Subcutaneous abdominal adipose tissue (tissue), 5 donors: Measurements from ENCODE around the gene REEP2.
A peak's percentile ranks its signal among the peaks of the same experiment; 100 is the strongest.
"Not testable (repeated sequence)": the region's sequence is repeated elsewhere in the genome, so short reads cannot be mapped to it uniquely, and the experiment has no call there.

Experiments used
- H3K27ac ChIP-seq: one replicate; pipeline ENCODE4 v1.7.0; 2013; ENCODE audit warnings: low read depth, mild to moderate bottlenecking, inconsistent platforms, low read length, moderate library complexity
- H3K27me3 ChIP-seq, 5 donors: one replicate each; pipeline ENCODE4 v1.7.0; 2013; ENCODE audit warnings: low read length in 5 of 5, inconsistent platforms in 1 of 5; ENCODE audit not compliant: control insufficient read depth in 5 of 5, insufficient read depth in 4 of 5
- H3K36me3 ChIP-seq, 5 donors: one replicate each; pipeline ENCODE4 v1.7.0; 2013; ENCODE audit warnings: low read length in 5 of 5; ENCODE audit not compliant: control insufficient read depth in 5 of 5, insufficient read depth in 5 of 5
- H3K4me1 ChIP-seq, 5 donors: one replicate each; pipeline ENCODE4 v1.7.0; 2013; ENCODE audit warnings: low read length in 5 of 5, mild to moderate bottlenecking in 3 of 5, moderate library complexity in 1 of 5; ENCODE audit not compliant: control insufficient read depth in 5 of 5, insufficient read depth in 5 of 5
- H3K4me3 ChIP-seq, 5 donors: one replicate each; pipeline ENCODE4 v1.7.0; 2013; ENCODE audit warnings: low read length in 5 of 5, low read depth in 1 of 5
- H3K9ac ChIP-seq, 5 donors: one replicate each; pipeline ENCODE4 v1.7.0; 2013; ENCODE audit warnings: low read length in 5 of 5, mild to moderate bottlenecking in 4 of 5, moderate library complexity in 3 of 5
- H3K9me3 ChIP-seq, 5 donors: one replicate each; pipeline ENCODE4 v1.7.0; 2013; ENCODE audit warnings: low read length in 5 of 5; ENCODE audit not compliant: control insufficient read depth in 5 of 5
- donor health status: healthy.
- donor health status: healthy.
- donor health status: healthy.
- donor health status: healthy.
- donor health status: healthy.

REEP2 gene, protein sequence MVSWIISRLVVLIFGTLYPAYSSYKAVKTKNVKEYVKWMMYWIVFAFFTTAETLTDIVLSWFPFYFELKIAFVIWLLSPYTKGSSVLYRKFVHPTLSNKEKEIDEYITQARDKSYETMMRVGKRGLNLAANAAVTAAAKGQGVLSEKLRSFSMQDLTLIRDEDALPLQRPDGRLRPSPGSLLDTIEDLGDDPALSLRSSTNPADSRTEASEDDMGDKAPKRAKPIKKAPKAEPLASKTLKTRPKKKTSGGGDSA

DNA sequence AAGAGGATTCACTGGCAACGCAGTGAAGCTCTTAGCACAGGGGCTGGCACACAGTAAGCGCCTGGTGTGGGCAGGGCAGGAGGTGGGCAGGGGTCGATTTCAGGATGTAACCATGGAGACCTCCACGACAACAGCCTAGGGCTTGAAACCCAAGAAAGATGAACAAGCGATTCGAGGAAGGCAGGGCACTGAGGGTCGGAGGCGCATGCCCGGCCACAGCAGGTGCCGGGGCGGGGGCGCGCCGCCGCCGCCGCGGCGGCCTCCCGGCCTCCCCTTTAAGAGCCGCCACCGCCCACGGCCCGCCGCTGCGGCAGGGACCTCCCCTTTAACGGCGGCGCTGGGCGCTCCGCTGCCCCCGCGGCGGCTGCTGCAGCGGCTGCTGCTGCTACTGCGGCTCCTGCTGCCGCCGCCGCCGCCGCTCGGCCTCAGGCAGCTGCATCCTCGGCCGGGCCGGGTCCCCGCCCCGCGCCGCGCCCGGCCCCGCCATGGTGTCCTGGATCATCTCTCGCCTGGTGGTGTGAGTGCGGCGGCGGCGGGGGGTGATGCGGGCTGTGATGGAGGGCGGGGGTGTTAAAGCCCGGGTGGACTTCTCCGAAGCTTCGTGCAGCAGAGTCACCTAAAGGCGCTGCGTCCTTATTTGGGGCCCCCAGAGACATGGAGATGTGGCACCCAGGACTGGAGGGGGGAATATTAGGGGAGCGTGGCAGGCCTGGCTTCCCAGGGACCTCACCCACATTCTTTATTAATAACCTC, at the start of gene REEP2:
REEP2 (plus strand) TSS at position 334 of the 753 bp plus-strand sequence; CDS start at position 486, 152 bp downstream.
- no peak within 1 kb of the TSS for H3K27ac ChIP-seq
- H3K4me3 ChIP-seq, result peak within 1 kb of the TSS; percentile 53 to 67 (median 60)

DNA sequence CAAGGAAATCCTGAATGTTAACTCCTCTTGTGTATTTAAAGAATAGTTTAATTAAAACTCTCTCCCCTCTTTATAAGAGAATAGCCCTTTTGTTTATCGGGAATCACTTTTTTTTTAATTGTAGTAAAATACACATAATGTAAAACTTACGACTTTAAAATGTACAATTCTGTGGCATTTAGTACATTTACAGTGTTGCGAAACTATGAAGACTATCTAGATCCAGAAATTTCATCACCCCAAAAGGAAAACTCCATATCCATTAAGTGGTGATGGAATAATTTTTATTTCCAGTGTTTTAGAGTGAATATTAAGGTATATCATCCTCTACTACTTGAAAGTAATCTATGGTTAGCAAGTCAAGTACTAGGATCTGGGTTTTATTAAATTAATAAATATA, 49.5 kb upstream of the REEP2 start:
- Histone ChIP-seq H3K4me3 (no peak overlapping the region), H3K27ac (no peak overlapping the region), H3K9ac (no peak overlapping the region), H3K4me1 (peaks cover 0 to 13% (median 4%) of the 10 kb centered on the region in 5 donors), H3K27me3 (no peaks in the 10 kb centered on the region), H3K9me3 (no peaks in the 10 kb centered on the region), H3K36me3 (peaks cover 33 to 79% (median 55%) of the 10 kb centered on the region in 5 donors)

More for the DNA sequence above, at the start of gene REEP2:
- Histone ChIP-seq H3K4me1 (peaks cover 7 to 57% (median 46%) of the 10 kb centered on the region in 5 donors), H3K27me3 (no peaks in the 10 kb centered on the region), H3K9me3 (no peaks in the 10 kb centered on the region), H3K36me3 (peaks cover 4 to 24% (median 17%) of the 10 kb centered on the region in 5 donors), H3K9ac (peak within 1 kb of the TSS in 4 of 5 donors; percentile 18 to 66 (median 44))

DNA sequence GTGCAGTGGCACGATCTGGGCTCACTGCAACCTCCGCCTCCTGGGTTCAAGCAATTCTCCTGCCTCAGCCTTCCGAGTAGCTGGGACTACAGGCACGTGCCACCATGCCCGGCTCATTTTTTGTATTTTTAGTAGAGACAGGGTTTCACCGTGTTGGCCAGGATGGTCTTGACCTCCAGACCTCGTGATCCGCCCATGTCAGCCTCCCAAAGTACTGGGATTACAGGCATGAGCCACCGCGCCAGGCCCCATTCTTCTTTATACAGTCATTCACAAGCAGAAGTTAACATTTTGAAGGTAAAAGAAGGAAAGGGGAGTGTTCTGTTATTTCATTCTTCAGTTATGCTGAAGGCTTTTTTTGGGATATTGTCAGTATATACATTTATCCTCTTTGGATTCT, 48.9 kb upstream of the REEP2 start:
- H3K4me3 ChIP-seq, H3K9ac ChIP-seq, H3K27me3 ChIP-seq, H3K9me3 ChIP-seq, H3K27ac ChIP-seq: not testable (repeated sequence)
- Histone ChIP-seq H3K36me3 (peaks cover 39 to 85% (median 60%) of the 10 kb centered on the region in 5 donors), H3K4me1 (peaks cover 0 to 13% (median 4%) of the 10 kb centered on the region in 5 donors)

DNA sequence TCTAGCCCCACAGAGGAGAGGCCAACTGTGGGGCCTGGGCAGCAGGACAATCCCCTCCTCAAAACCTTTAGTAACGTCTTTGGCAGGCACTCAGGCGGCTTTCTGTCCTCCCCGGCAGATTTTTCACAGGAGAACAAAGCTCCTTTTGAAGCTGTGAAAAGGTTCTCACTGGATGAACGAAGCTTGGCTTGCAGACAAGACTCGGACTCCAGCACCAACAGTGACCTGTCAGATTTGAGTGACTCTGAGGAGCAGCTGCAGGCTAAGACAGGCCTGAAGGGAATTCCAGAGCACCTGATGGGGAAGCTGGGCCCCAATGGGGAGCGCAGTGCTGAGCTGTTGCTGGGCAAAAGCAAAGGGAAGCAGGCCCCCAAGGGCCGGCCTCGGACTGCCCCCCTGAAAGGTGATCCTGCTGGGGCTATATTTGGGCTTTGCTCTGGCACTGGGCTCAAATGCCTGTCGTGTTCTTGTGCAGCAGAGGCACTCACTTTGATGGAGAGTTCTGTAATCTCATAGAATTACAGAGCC, 46.9 kb upstream of the REEP2 start:
- no peaks in the 10 kb centered on the region for H3K27me3 ChIP-seq
- H3K9me3 ChIP-seq, result no peaks in the 10 kb centered on the region
- H3K9ac ChIP-seq, result no peak overlapping the region
- H3K36me3 ChIP-seq, result peaks cover 39 to 81% (median 62%) of the 10 kb centered on the region in 5 donors
- H3K4me1 ChIP-seq, result peaks cover 0 to 13% (median 4%) of the 10 kb centered on the region in 5 donors
- no peak overlapping the region for H3K27ac ChIP-seq
- no peak overlapping the region for H3K4me3 ChIP-seq

DNA sequence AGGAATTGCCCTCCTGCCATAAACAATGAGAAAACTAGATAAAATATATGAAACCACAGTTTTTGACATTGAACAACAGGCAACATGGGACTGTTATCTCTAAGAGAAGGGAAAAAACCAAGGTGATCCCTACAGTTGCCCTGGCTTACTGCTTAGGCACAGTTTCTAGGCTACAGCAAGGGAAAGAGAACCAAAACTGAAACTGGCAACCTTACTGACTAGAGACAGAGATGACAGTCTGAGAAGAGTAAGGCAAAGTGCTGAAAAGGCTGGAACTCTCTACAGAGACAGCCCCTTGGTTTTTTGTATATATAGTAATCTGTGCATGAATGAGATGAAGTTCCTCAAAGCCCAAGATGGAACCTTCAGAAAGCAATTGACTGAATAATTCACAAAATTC, 36.2 kb upstream of the REEP2 start:
- no peak overlapping the region for H3K27ac ChIP-seq
- H3K27me3 ChIP-seq, result no peaks in the 10 kb centered on the region
- H3K36me3 ChIP-seq, result peaks cover 30 to 80% (median 57%) of the 10 kb centered on the region in 5 donors
- no peaks in the 10 kb centered on the region for H3K4me1 ChIP-seq
- no peak overlapping the region for H3K9ac ChIP-seq
- no peaks in the 10 kb centered on the region for H3K9me3 ChIP-seq
- H3K4me3 ChIP-seq, result no peak overlapping the region

DNA sequence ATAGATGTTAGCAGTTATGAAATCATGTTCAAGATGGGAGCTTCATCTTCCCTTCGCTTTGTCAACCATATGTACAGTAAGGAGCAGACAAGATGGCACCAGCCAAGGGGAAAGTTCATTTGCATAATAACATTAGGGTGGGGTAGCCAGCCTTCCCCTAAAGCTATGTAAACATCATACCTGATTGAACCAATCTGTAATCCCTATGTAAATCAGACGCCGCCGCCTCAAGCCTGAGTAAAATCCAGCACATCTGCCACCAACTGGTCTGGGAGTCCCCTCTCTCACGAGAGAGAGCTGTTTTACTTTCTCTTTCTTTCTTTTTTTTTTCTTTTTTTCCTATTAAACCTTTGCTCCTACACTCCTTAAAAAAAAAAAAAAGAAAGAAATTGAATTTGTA, 30.8 kb upstream of the REEP2 start:
- no peaks in the 10 kb centered on the region for H3K4me1 ChIP-seq
- H3K4me3 ChIP-seq, result no peak overlapping the region
- no peaks in the 10 kb centered on the region for H3K27me3 ChIP-seq
- H3K27ac ChIP-seq, result no peak overlapping the region
- H3K36me3 ChIP-seq, result peaks cover 14 to 50% (median 24%) of the 10 kb centered on the region in 5 donors
- no peak overlapping the region for H3K9ac ChIP-seq
- no peaks in the 10 kb centered on the region for H3K9me3 ChIP-seq

DNA sequence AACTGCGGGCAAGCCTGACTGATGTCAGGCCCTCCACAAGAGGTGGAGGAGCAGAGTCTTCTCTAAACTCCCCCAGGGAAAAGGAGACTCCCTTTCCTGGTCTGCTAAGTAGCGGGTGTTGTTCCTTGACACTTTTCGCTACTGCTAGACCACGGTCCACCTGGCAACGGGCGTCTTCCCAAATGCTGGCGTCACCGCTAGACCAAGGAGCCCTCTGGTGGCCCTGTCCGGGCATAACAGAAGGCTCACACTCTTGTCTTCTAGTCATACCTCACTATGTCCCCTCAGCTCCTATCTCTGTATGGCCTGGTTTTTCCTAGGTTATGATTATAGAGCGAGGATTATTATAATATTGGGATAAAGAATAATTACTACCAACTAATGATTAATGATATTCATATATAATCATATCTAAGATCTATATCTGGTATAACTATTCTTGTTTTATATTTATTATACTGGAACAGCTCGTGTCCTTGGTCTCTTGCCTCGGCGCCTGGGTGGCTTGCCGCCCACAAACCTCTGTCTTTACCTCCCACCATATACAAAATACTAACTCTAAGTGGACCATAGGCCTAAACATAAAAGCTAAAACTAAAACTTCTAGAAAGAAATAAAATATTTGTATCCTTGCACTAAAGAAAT, 27.7 kb upstream of the REEP2 start:
- not testable (repeated sequence) for H3K4me3 ChIP-seq, H3K27me3 ChIP-seq, H3K4me1 ChIP-seq, H3K9ac ChIP-seq, H3K27ac ChIP-seq, H3K9me3 ChIP-seq
- H3K36me3 ChIP-seq, result peaks cover 18 to 57% (median 32%) of the 10 kb centered on the region in 5 donors

DNA sequence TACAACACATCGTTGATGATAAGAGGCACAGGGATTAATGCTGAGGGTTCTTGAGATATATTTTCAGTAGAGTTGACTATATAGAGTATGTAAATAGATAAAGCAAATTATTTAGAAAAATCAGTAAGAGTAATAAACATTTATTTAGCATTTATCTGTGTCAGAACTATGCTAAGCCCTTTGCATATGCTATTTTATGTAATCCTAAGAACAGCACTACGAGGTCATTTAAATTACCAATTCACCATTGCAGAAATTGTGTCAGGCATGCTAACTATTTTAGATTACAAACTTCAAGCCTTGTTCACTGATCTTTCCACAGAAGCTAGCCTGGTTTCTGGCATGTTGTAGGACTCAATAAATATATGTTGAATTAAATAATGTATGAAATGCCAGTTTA, 20.4 kb upstream of the REEP2 start:
- no peak overlapping the region for H3K9ac ChIP-seq
- peaks cover 44 to 93% (median 77%) of the 10 kb centered on the region in 5 donors for H3K36me3 ChIP-seq
- H3K27me3 ChIP-seq, result no peaks in the 10 kb centered on the region
- H3K4me3 ChIP-seq, result no peak overlapping the region
- H3K9me3 ChIP-seq, result no peaks in the 10 kb centered on the region
- H3K4me1 ChIP-seq, result peaks cover 0 to under 1% (median 0%) of the 10 kb centered on the region in 5 donors
- no peak overlapping the region for H3K27ac ChIP-seq

DNA sequence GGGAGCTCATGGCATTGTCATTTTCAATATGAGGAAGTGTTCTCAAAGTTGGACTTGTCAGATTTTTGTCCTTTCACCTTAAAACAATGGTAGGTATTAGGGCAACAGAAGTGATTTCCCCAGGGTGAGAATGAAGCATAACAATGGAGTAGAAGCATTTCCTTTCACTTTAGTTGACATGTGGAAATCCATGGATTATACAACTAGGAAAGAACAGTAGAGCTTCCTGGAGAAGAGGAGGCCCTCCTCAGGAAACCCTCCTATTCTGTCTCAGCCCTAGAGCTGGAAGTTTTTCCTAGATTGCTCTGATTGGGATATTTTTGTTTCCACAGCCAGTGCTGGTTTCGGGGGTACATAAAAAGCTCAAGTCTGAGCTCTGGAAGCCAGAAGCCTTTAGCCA, 13.8 kb upstream of the REEP2 start:
- no peak overlapping the region for H3K4me3 ChIP-seq
- no peaks in the 10 kb centered on the region for H3K9me3 ChIP-seq
- H3K4me1 ChIP-seq, result peaks cover 0 to 20% (median 0%) of the 10 kb centered on the region in 5 donors
- no peak overlapping the region for H3K9ac ChIP-seq
- H3K27me3 ChIP-seq, result no peaks in the 10 kb centered on the region
- H3K27ac ChIP-seq, result no peak overlapping the region
- peaks cover 63 to 95% (median 75%) of the 10 kb centered on the region in 5 donors for H3K36me3 ChIP-seq
